PC-9 (cell line): ENCODE results near the gene HTR2B. TPM values are rescaled to one million over a fixed set of nuclear protein-coding genes. Genes with fewer than 3 reads are reported as not detected.

Experiments
- BruUV-seq: library from RNA; stranded (reverse); fragments of 400-500 nt; replicated peaks from 2 replicates; lab custom pipeline; 2021; lab: Mats Ljungman, UMichigan
- CTCF ChIA-PET: fragments of 300-600 bp; sonication (Branson Sonifier 250); formaldehyde crosslinking; loops from one replicate; lab custom pipeline; 2022; ENCODE audit warnings: antibody characterized with exemption; lab: Charles Lee
- POLR2A ChIA-PET: fragments of 300-600 bp; sonication (Branson Sonifier 250); formaldehyde crosslinking; loops from one replicate; lab custom pipeline; 2022; ENCODE audit warnings: antibody characterized with exemption; ENCODE audit not compliant: unreplicated experiment; lab: Charles Lee
- DNase-seq, 2 experiments: peaks; one replicate each; pipeline versions ENCODE4 v3.0.0 to v3.0.0-alpha.2; 2015 to 2022; ENCODE audit warnings: mixed read lengths in 1 of 2
- H2AFZ ChIP-seq: fragments of 200-600 bp; sonication (generic); 2 replicates; pipeline ENCODE4 v1.8.1; 2017; ENCODE audit warnings: antibody characterized with exemption
- H3F3A ChIP-seq: fragments of 200-600 bp; sonication (generic); 2 replicates; pipeline ENCODE4 v1.8.1; 2017; ENCODE audit warnings: antibody characterized with exemption, mild to moderate bottlenecking, low read depth; ENCODE audit not compliant: insufficient read depth
- H3K27ac ChIP-seq: fragments of 200-600 bp; sonication (generic); 2 replicates; pipeline ENCODE4 v1.6.1; 2016; ENCODE audit warnings: mixed run types
- H3K27me3 ChIP-seq: fragments of 200-600 bp; sonication (generic); 2 replicates; pipeline ENCODE4 v1.6.1; 2016; ENCODE audit warnings: low read depth, mixed run types; ENCODE audit not compliant: insufficient read depth
- H3K36me3 ChIP-seq: fragments of 200-600 bp; sonication (generic); 2 replicates; pipeline ENCODE4 v1.6.1; 2016; ENCODE audit warnings: low read depth, mixed run types
- H3K4me1 ChIP-seq: fragments of 200-600 bp; sonication (generic); replicated peaks from 2 replicates; pipeline ENCODE4 v1.6.1; 2016; ENCODE audit warnings: mixed run types; ENCODE audit not compliant: insufficient read depth
- H3K4me2 ChIP-seq: fragments of 200-600 bp; sonication (generic); 2 replicates; pipeline ENCODE4 v1.6.1; 2017; ENCODE audit warnings: mixed run types
- H3K4me3 ChIP-seq: fragments of 200-600 bp; sonication (generic); 2 replicates; pipeline ENCODE4 v1.6.1; 2016; ENCODE audit warnings: mixed run types
- H3K79me2 ChIP-seq: fragments of 200-600 bp; sonication (generic); 2 replicates; pipeline ENCODE4 v1.6.1; 2017; ENCODE audit warnings: low read depth, mixed run types
- H3K9me2 ChIP-seq: fragments of 200-600 bp; sonication (generic); 2 replicates; pipeline ENCODE4 v1.8.1; 2017; ENCODE audit warnings: mild to moderate bottlenecking; ENCODE audit not compliant: insufficient read depth
- H3K9me3 ChIP-seq: fragments of 200-600 bp; sonication (generic); 2 replicates; pipeline ENCODE4 v1.8.1; 2016; ENCODE audit warnings: low read depth; ENCODE audit not compliant: insufficient read depth
- H4K20me1 ChIP-seq: fragments of 200-600 bp; sonication (generic); 2 replicates; pipeline ENCODE4 v1.8.1; 2017; ENCODE audit not compliant: insufficient read depth
- CTCF ChIP-seq: fragments of 200-600 bp; sonication (generic); conservative IDR thresholded peaks from 2 replicates; pipeline ENCODE4 v1.6.1; 2017; ENCODE audit warnings: mixed run types, antibody characterized with exemption, mild to moderate bottlenecking, moderate library complexity
- EZH2 ChIP-seq: fragments of 200-600 bp; sonication (generic); IDR thresholded peaks from 2 replicates; pipeline ENCODE4 v1.8.0; 2017; ENCODE audit warnings: antibody characterized with exemption, low read depth
- intact Hi-C: fragments of 100-400 bp; cut with micrococcal nuclease; formaldehyde crosslinking; loops from one replicate; pipeline ENCODE4 v1.10.0; 2022; ENCODE audit not compliant: unreplicated experiment
- total RNA-seq: library from RNA; stranded (reverse); gene quantifications from 2 replicates; pipeline ENCODE4 v1.2.3, GENCODE V29; 2021

Gene HTR2B
- total RNA-seq, 1 experiment from 2014 or later: not detected

GRCh38 chr2:231161877-231162329 lies 37.1 kb upstream of the HTR2B start:
- Histone ChIP-seq H4K20me1 (no peaks in the 10 kb centered on the region), H2AFZ (no peak overlapping the region), H3K27me3 (no peaks in the 10 kb centered on the region), H3K4me3 (no peak overlapping the region), H3K27ac (peak overlapping the region; percentile 93), H3K4me1 (peaks cover 22% of the 10 kb centered on the region), H3K4me2 (peak overlapping the region; percentile 35), H3F3A (peaks cover 18% of the 10 kb centered on the region), H3K79me2 (no peaks in the 10 kb centered on the region), H3K9me3 (no peaks in the 10 kb centered on the region), H3K36me3 (peaks cover 25% of the 10 kb centered on the region), H3K9me2 (no peaks in the 10 kb centered on the region)
- intact Hi-C loops: no loop called here
- no TSS peak for BruUV-seq
- ChIA-PET CTCF (interaction anchor here (0.6 kb wide), 2 partner anchors 103 to 527 kb away, joined by 4 read pairs; no protein-coding TSS in a partner anchor), POLR2A (interaction anchor here (0.6 kb wide), 1 partner anchor 303 kb away, joined by 4 read pairs; no protein-coding TSS in a partner anchor)
- DNase-seq: peak; percentile 12 to 79
- TF ChIP-seq CTCF: no peak
- TF ChIP-seq EZH2: no peak

DNA sequence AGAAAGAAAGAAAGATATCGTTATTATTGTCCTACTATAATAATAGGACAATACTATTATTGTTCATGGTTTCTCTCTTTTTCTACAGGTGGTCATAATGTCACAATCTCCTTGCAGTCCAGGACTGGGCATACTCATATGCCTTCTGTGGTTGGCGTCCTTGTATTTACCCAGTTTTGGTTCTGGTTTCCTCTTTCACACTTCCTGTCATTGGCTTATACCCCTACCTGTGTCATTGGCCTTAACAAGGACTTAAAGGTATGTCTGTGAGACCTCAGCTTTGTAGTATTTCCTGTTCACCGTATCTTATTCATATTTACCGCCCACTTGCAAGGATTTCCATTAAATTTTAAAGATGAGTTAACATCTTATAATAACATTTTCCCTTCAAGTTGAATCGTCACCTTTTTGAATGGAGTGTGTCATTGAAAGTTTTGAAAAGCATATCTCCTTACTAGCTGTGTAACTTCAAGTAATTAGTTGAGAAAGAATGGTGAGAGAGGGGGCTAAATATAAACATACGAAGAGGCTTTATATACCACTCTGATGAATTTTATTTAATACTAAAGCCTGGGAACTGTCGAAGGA lies 36.5 kb upstream of the HTR2B start:
- H3K79me2 ChIP-seq: no peaks in the 10 kb centered on the region
- H3K27ac ChIP-seq: peak overlapping the region; percentile 93
- H4K20me1 ChIP-seq: no peaks in the 10 kb centered on the region
- peaks cover 22% of the 10 kb centered on the region for H3K36me3 ChIP-seq
- ChIA-PET POLR2A (interaction anchor here (0.6 kb wide), 1 partner anchor 303 kb away, joined by 4 read pairs; no protein-coding TSS in a partner anchor), CTCF (no interaction called here)
- TF ChIP-seq CTCF (no peak), EZH2 (no peak)
- H3K4me1 ChIP-seq: peaks cover 22% of the 10 kb centered on the region
- no peak overlapping the region for H2AFZ ChIP-seq
- no peak for DNase-seq
- H3K4me3 ChIP-seq: no peak overlapping the region
- peak overlapping the region; percentile 35 for H3K4me2 ChIP-seq
- H3K9me2 ChIP-seq: no peaks in the 10 kb centered on the region
- H3K9me3 ChIP-seq: no peaks in the 10 kb centered on the region
- no peaks in the 10 kb centered on the region for H3K27me3 ChIP-seq
- peaks cover 18% of the 10 kb centered on the region for H3F3A ChIP-seq
- intact Hi-C loops: no loop called here
- no TSS peak for BruUV-seq

GRCh38 chr2:231160701-231161100 lies 35.9 kb upstream of the HTR2B start:
- intact Hi-C loops: no loop called here
- no peak overlapping the region for H2AFZ ChIP-seq
- H3F3A ChIP-seq: peaks cover 18% of the 10 kb centered on the region
- H3K27ac ChIP-seq: peak overlapping the region; percentile 93
- no peak for DNase-seq
- H3K4me1 ChIP-seq: peaks cover 22% of the 10 kb centered on the region
- ChIA-PET POLR2A (no interaction called here), CTCF (interaction anchor here (0.6 kb wide), 1 partner anchor 172 kb away, joined by 4 read pairs; no protein-coding TSS in a partner anchor)
- TF ChIP-seq CTCF (no peak), EZH2 (no peak)
- no peak overlapping the region for H3K4me3 ChIP-seq
- BruUV-seq: no TSS peak
- no peaks in the 10 kb centered on the region for H3K27me3 ChIP-seq
- H3K36me3 ChIP-seq: peaks cover 21% of the 10 kb centered on the region
- no peak overlapping the region for H3K4me2 ChIP-seq
- no peaks in the 10 kb centered on the region for H3K9me2 ChIP-seq
- H4K20me1 ChIP-seq: no peaks in the 10 kb centered on the region; the same call in 1 of the 2 replicates
- H3K79me2 ChIP-seq: no peaks in the 10 kb centered on the region
- no peaks in the 10 kb centered on the region for H3K9me3 ChIP-seq
